ENCODE data around the gene JPH2.

JPH2 gene

DNA sequence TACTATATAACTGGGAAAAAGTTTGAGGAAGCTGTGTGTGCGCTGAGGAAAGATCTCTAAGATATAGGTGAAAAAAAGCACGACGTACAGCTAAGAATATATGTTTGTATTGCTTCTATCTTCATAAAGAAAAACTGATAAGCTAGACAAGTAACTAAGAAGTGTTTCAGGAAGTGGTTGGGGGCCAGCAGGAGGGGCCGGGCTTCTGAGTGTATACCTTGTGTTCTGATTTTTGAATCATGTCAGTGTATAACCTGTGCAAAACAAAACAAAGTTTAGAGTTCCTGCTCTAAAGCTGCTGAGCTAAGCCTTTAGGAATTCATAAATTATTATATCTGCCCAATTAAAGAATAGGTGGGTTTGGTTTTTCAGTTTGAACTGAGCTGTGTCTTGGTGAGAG is 31.5 kb upstream of the JPH2 start:
- H3K4me1 ChIP-seq: peaks cover 0 to 8% (median 0%) of the 10 kb centered on the region in 4 donors
- DNase-seq: no peak

DNA sequence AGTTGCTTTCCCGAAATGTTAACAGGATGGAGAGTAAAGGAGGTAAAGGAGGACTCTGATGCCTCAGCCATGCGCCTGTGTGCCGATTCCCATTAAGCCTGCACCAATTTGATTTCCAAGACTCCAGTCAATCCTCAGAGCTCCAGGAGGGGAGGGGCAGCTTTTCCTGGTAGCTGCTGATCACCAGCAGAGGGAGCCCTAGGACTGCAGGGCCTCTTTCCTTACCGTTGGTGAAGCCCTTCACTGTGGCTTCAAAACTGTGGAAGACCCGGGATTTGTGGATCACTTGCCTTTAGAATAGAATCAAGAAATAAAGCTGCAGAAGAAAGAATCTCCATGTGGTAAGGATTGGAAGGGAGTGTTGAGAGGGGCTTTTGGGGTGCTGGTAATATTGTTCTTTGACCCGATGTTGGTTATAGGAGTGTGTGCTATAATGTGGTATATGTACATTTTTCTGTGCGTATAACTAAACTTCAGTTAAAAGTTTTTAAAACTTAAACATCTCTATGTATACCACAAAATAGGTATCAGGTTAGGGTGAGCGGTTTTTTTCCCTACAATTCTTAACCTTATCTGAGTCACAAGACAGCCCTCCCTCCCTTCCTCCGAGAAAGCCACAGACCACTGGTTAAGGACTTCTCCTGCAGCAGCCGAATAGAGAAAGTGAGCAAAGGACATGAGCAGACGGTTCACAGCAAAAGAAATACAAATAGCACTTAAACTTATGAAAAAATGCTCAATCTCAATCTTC is 30.5 kb upstream of the JPH2 start:
- peaks cover 0 to 17% (median 0%) of the 10 kb centered on the region in 3 donors for H3K36me3 ChIP-seq
- H3K9me3 ChIP-seq: no peaks in the 10 kb centered on the region
- no peaks in the 10 kb centered on the region for H3K27me3 ChIP-seq
- peaks cover 0 to 12% (median 2%) of the 10 kb centered on the region in 4 donors for H3K4me1 ChIP-seq
- no peak overlapping the region for H3K27ac ChIP-seq
- no peak overlapping the region for H3K4me3 ChIP-seq
- TF ChIP-seq, protein P1, sequence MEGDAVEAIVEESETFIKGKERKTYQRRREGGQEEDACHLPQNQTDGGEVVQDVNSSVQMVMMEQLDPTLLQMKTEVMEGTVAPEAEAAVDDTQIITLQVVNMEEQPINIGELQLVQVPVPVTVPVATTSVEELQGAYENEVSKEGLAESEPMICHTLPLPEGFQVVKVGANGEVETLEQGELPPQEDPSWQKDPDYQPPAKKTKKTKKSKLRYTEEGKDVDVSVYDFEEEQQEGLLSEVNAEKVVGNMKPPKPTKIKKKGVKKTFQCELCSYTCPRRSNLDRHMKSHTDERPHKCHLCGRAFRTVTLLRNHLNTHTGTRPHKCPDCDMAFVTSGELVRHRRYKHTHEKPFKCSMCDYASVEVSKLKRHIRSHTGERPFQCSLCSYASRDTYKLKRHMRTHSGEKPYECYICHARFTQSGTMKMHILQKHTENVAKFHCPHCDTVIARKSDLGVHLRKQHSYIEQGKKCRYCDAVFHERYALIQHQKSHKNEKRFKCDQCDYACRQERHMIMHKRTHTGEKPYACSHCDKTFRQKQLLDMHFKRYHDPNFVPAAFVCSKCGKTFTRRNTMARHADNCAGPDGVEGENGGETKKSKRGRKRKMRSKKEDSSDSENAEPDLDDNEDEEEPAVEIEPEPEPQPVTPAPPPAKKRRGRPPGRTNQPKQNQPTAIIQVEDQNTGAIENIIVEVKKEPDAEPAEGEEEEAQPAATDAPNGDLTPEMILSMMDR (IDR thresholded peaks at IDR 0.05): peak; percentile 58 to 59
- intact Hi-C loops (cut with DNase I; ENCODE audit: low total_unique reads): loop anchor here (2.0 to 10.0 kb wide), 4 partner anchors 95 to 667 kb away; partner anchors contain the start of genes SERINC3 and YWHAB
- DNase-seq: peak in 1 of 2 donors; percentile 41

More for the DNA sequence above, 31.5 kb upstream of the JPH2 start:
- TF ChIP-seq, protein P1 (IDR thresholded peaks at IDR 0.05): no peak
- H3K4me3 ChIP-seq: no peak overlapping the region
- H3K9me3 ChIP-seq: no peaks in the 10 kb centered on the region
- no peak overlapping the region for H3K27ac ChIP-seq
- no peaks in the 10 kb centered on the region for H3K27me3 ChIP-seq
- intact Hi-C loops (cut with DNase I; ENCODE audit: low total_unique reads): loop anchor here (10.0 kb wide), 3 partner anchors 306 to 666 kb away; partner anchors contain the start of genes SERINC3 and YWHAB
- H3K36me3 ChIP-seq: peaks cover 0 to 17% (median 0%) of the 10 kb centered on the region in 3 donors

DNA sequence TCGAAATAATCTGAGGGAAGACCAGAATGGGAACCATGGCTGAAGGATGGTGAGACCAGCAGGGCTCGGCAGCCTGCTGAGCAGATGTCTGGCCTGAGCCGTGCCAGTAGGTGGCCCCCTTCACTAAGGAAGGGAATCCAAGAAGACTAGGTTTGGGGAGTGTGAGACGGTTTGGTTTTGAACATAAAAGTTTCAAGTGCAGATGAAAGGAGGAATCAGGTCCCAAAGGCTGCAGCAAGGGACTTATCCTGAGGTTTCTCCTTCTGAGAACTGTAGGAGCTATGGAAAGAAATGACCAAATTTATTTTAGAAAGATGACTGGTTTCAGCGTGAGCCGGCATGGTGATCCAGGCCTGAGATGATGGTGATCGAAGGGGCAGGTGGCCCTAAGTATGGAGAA is 28.1 kb upstream of the JPH2 start:
- intact Hi-C loops (cut with DNase I; ENCODE audit: low total_unique reads): loop anchor here (10.0 kb wide), 3 partner anchors 310 to 670 kb away; partner anchors contain the start of genes SERINC3 and YWHAB
- Histone ChIP-seq H3K9me3 (no peaks in the 10 kb centered on the region), H3K4me3 (no peak overlapping the region), H3K4me1 (peaks cover 0 to 23% (median 12%) of the 10 kb centered on the region in 4 donors), H3K27ac (no peak overlapping the region), H3K36me3 (peaks cover 0 to 8% (median 0%) of the 10 kb centered on the region in 3 donors), H3K27me3 (no peaks in the 10 kb centered on the region)
- DNase-seq: peak; percentile 65 to 76
- TF ChIP-seq, protein P1 (IDR thresholded peaks at IDR 0.05): peak; percentile 72 to 75

DNA sequence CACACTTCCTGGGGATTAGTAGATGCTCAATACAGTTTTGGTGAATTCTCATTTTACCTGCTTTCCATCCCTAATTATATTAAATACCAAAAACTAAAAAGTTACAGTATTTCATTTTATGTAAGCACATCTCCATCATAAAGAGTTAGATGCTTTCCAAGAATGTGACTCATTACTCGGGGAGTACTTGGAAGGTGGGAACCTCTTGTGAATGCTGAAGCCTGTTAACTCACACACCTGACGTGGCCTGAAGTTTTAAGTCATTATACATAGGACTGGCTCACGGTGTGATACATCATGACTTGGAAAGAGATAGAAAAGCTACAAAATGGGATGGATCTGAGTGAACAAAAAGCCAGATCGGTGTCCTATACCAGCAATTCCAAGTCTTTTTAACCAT is 25.8 kb upstream of the JPH2 start:
- Histone ChIP-seq H3K36me3 (peaks cover 0 to 8% (median 0%) of the 10 kb centered on the region in 3 donors), H3K27me3 (no peaks in the 10 kb centered on the region), H3K4me1 (peaks cover 0 to 35% (median 23%) of the 10 kb centered on the region in 4 donors), H3K27ac (peak overlapping the region in 1 of 2 donors; percentile 93), H3K4me3 (no peak overlapping the region), H3K9me3 (no peaks in the 10 kb centered on the region)
- DNase-seq: no peak
- intact Hi-C loops (cut with DNase I; ENCODE audit: low total_unique reads): loop anchor here (10.0 kb wide), 3 partner anchors 312 to 672 kb away; partner anchors contain the start of genes SERINC3 and YWHAB
- TF ChIP-seq, protein P1 (IDR thresholded peaks at IDR 0.05): no peak

DNA sequence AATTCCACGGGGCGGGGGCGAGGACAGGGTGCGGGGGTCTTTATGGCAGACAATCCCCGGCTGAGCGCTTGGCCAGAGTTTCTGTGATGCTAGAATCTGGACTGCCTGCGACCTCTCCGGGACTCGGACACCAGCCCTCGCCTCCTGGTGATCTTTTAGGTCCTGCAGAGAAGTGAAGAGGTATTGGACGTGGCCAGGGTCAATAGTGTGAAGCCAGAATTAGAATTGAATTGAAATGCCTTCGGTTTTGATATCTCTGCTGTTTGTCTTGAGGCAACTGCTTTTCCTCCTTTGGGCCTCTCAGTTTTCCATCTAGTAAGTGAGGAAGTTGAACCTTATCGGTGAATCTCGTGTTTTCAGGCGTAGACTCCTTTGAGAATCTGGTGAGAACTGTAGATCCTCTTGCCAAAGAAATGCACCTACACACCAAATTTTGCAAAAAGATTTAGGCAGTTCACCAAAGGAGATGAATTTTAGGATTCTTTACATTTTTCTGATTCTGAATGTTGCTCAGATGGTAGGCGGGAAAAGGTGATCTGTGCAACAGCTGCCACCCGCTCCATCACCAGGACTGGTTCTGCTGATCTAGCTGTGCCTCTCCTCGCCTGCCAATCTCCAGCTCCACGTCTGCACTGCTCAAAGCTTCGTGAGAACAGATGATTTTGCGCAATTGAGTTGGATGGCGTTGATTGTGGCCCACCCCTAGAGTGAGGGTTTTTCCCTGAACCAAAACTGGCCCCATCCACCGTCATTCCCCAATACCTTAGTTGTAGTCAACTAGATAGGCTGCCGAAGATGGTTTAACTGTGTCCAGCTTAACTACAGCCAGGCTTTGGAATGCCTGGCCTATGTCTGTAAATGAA is 24.4 kb upstream of the JPH2 start:
- intact Hi-C loops (cut with DNase I; ENCODE audit: low total_unique reads): loop anchor here (10.0 kb wide), 3 partner anchors 313 to 673 kb away; partner anchors contain the start of genes SERINC3 and YWHAB
- Histone ChIP-seq H3K27me3 (no peaks in the 10 kb centered on the region), H3K4me1 (peaks cover 0 to 49% (median 30%) of the 10 kb centered on the region in 4 donors), H3K9me3 (no peaks in the 10 kb centered on the region), H3K4me3 (peak overlapping the region; percentile 78 to 98), H3K27ac (peak overlapping the region; percentile 93 to 99), H3K36me3 (peaks cover 0 to 9% (median under 1%) of the 10 kb centered on the region in 3 donors)
- DNase-seq: peak; percentile 34 to 75
- TF ChIP-seq, protein P1 (IDR thresholded peaks at IDR 0.05): no peak

Measured in tibial artery (tissue), 4 donors.